Ovary (tissue), 9 donors: Measurements from ENCODE around the gene ERP27. TPM values are rescaled to one million over a fixed set of nuclear protein-coding genes. Genes with fewer than 3 reads are reported as not detected.

Experiments used
- DNase-seq, 5 donors: peaks; one replicate each; pipeline ENCODE4 v3.0.0-alpha.2; 2019 to 2020
- H3K27ac ChIP-seq, 2 donors: fragments of 200-600 bp; one replicate each; pipeline versions ENCODE4 v1.5.1 to v1.8.0; 2019 to 2022
- H3K27me3 ChIP-seq: fragments of 200-600 bp; one replicate; pipeline ENCODE4 v1.8.0; 2022
- H3K36me3 ChIP-seq: fragments of 200-600 bp; sonication (generic); one replicate; pipeline ENCODE4 v1.5.1; 2019
- H3K4me1 ChIP-seq: one replicate; pipeline ENCODE4 v1.8.1; 2013; ENCODE audit warnings: mild to moderate bottlenecking, moderate library complexity; ENCODE audit not compliant: insufficient read depth
- H3K4me3 ChIP-seq: fragments of 200-600 bp; sonication (generic); one replicate; pipeline ENCODE4 v1.5.1; 2017
- H3K9me3 ChIP-seq, 2 donors: fragments of 200-600 bp in 1 of 2; sonication (generic) in 1 of 2; one replicate each; pipeline versions ENCODE4 v1.5.1 to v1.8.1; 2013 to 2019; ENCODE audit warnings: mild to moderate bottlenecking in 1 of 2, moderate library complexity in 1 of 2
- CTCF ChIP-seq, 3 donors: fragments of 450-650 bp in 2 of 3; fragments of 200-600 bp in 1 of 3; IDR thresholded peaks; one replicate each; pipeline versions ENCODE4 v1.5.1 to v1.8.0; 2016 to 2022; ENCODE audit warnings: antibody characterized with exemption in 3 of 3, mild to moderate bottlenecking in 1 of 3
- EP300 ChIP-seq: sonication (generic); formaldehyde crosslinking; IDR thresholded peaks from one replicate; pipeline ENCODE4 v1.6.1; 2017; ENCODE audit warnings: antibody characterized with exemption
- POLR2A ChIP-seq: fragments of 450-650 bp; IDR thresholded peaks from one replicate; pipeline ENCODE4 v1.6.1; 2017; ENCODE audit warnings: antibody characterized with exemption, mild to moderate bottlenecking, moderate library complexity
- WGBS, 3 donors: extraction: QIAGEN DNeasy Blood & Tissue Kit in 1 of 3; methylation state at CpG; one replicate each; pipeline versions ENCODE4 v1.1.5 to v1.1.7; 2013 to 2017; 5-methylcytosine and 5-hydroxymethylcytosine counted together
- intact Hi-C, 4 donors: fragments of 100-400 bp; cut with DNase I; formaldehyde crosslinking; loops; one replicate each; pipeline versions ENCODE4 v1.11.0 to v1.15.1; 2022 to 2023
- polyA plus RNA-seq, 2 donors: library from polyadenylated mRNA; stranded (reverse); fragments of 200-250 nt in 1 of 2; fragments of 350-450 nt in 1 of 2; fragmentation: Illumina TruSeq in 1 of 2; extraction: RNeasy Lipid Tissue Mini Kit (QIAGEN cat#74804) in 1 of 2; gene quantifications; one replicate each; pipeline ENCODE4 v1.2.3, GENCODE V29; 2013 to 2014
- total RNA-seq, 7 donors: library from RNA; depleted of rRNA in 2 of 7; stranded (reverse); fragments of >200 nt in 2 of 7; fragmentation: NEBNext Ultra II Directional in 3 of 7; extraction: Animal tissue kit (Norgen Biotek cat#: 25700) in 3 of 7; gene quantifications; one replicate each; pipeline versions ENCODE4 v1.1.0 to v1.2.4, GENCODE V29; 2016 to 2023
- donor health status: DM: no; HTN: no; CAD: no; lungs with moderate emphysema.
- donor health status: DM: no; HTN: no; CAD: no.
- donor health status: Bipolar disorder and iron deficiency.
- donor health status: DM: yes; HTN: yes; CAD: no.
- donor health status: DM: no; HTN: no; CAD: no.
- donor health status: DM: yes; HTN: yes; CAD: no.

Gene ERP27
- total and polyA plus RNA-seq, 9 donors, result 0.35 to 83.8 (median 1.9) TPM; not detected in 1

GRCh38 chr12:14874882-14875281 is 63.5 kb downstream of the ERP27 start:
- Histone ChIP-seq H3K27me3 (no peaks in the 10 kb centered on the region), H3K36me3 (no peaks in the 10 kb centered on the region), H3K4me1 (no peaks in the 10 kb centered on the region), H3K27ac (no peak overlapping the region), H3K4me3 (no peak overlapping the region), H3K9me3 (no peaks in the 10 kb centered on the region)
- intact Hi-C loops, result no loop called here
- TF ChIP-seq CTCF (IDR thresholded peaks at IDR 0.05), result no peak
- no peak for TF ChIP-seq EP300
- TF ChIP-seq POLR2A, result no peak
- WGBS, 3 donors, result 61 to 71% (median 65%) methylated on average over 3 of the region's 3 CpGs
- DNase-seq, result no peak

- H3K27ac ChIP-seq, result no peak overlapping the region
- WGBS, 3 donors, result 68 to 87% (median 82%) methylated on average over 1 of the region's 1 CpG
- no peak for DNase-seq
- H3K36me3 ChIP-seq, result no peaks in the 10 kb centered on the region
- no peaks in the 10 kb centered on the region for H3K27me3 ChIP-seq
- H3K9me3 ChIP-seq, result no peaks in the 10 kb centered on the region
- intact Hi-C loops, result no loop called here
- H3K4me3 ChIP-seq, result no peak overlapping the region
- TF ChIP-seq EP300 (no peak), POLR2A (no peak), CTCF (IDR thresholded peaks at IDR 0.05) (no peak)
- no peaks in the 10 kb centered on the region for H3K4me1 ChIP-seq
These were observed 64.7 kb downstream of the ERP27 start for GRCh38 chr12:14873440-14874185.

GRCh38 chr12:14871886-14872285 is 66.5 kb downstream of the ERP27 start:
- intact Hi-C loops, result no loop called here
- no peak for TF ChIP-seq POLR2A
- TF ChIP-seq EP300, result no peak
- TF ChIP-seq CTCF (IDR thresholded peaks at IDR 0.05), result no peak
- Histone ChIP-seq H3K4me3 (no peak overlapping the region), H3K27ac (no peak overlapping the region), H3K27me3 (no peaks in the 10 kb centered on the region), H3K36me3 (no peaks in the 10 kb centered on the region), H3K9me3 (no peaks in the 10 kb centered on the region), H3K4me1 (no peaks in the 10 kb centered on the region)
- 50 to 52% (median 52%) methylated on average over 1 of the region's 1 CpG for WGBS, 3 donors
- DNase-seq, result no peak

- no peak for TF ChIP-seq CTCF (IDR thresholded peaks at IDR 0.05)
- no peak for TF ChIP-seq POLR2A
- no peak for TF ChIP-seq EP300
- Histone ChIP-seq H3K4me1 (no peaks in the 10 kb centered on the region), H3K27ac (no peak overlapping the region), H3K9me3 (no peaks in the 10 kb centered on the region), H3K36me3 (no peaks in the 10 kb centered on the region), H3K27me3 (no peaks in the 10 kb centered on the region), H3K4me3 (no peak overlapping the region)
- intact Hi-C loops, result no loop called here
- WGBS, 3 donors, result 92 to 95% (median 94%) methylated on average over 1 of the region's 1 CpG
- no peak for DNase-seq
These were observed 67.1 kb downstream of the ERP27 start for GRCh38 chr12:14871247-14871646.
